AG20443 (cell line): ENCODE results near the gene NLN.
A peak's percentile ranks its signal among the peaks of the same experiment; 100 is the strongest.
"Not testable (repeated sequence)": the region's sequence is repeated elsewhere in the genome, so short reads cannot be mapped to it uniquely, and the experiment has no call there.

ENCODE experiments used
- DNase-seq: peaks from one replicate; pipeline ENCODE4 v3.0.0; 2012; ENCODE audit warnings: low spot score, mixed read lengths

The NLN gene

GRCh38 chr5:65721720-65722574 is at the start of gene NLN, which contains the start of gene SGTB:
Gene NLN, plus strand, starts transcription at chr5:65722205. Its CDS starts 169 bp downstream, at chr5:65722374.
Gene SGTB, minus strand, starts transcription at chr5:65722109. Its CDS starts 1,302 bp downstream, at chr5:65720807.
- DNase-seq = peak; percentile 98

GRCh38 chr5:65672796-65673195 is 49.2 kb upstream of the NLN start:
- peak; percentile 39 for DNase-seq

- DNase-seq = no peak
Measured at GRCh38 chr5:65674749-65675148, 47.3 kb upstream of the NLN start.

GRCh38 chr5:65676056-65676455 is 45.9 kb upstream of the NLN start:
- not testable (repeated sequence) for DNase-seq

GRCh38 chr5:65682148-65682547 is 39.9 kb upstream of the NLN start:
- no peak for DNase-seq

GRCh38 chr5:65693121-65693520 is 28.9 kb upstream of the NLN start:
- DNase-seq = no peak

GRCh38 chr5:65695162-65695755 is 26.7 kb upstream of the NLN start:
- DNase-seq = no peak

- DNase-seq = no peak
Measured at GRCh38 chr5:65695896-65696295, 26.1 kb upstream of the NLN start.

GRCh38 chr5:65696892-65697291 is 25.1 kb upstream of the NLN start:
- peak; percentile 15 for DNase-seq

- DNase-seq = no peak
Measured at GRCh38 chr5:65699338-65699737, 22.7 kb upstream of the NLN start.

GRCh38 chr5:65702036-65702435 is 20.0 kb upstream of the NLN start:
- no peak for DNase-seq

- no peak for DNase-seq
Measured at GRCh38 chr5:65704621-65705239, 17.3 kb upstream of the NLN start.

GRCh38 chr5:65707663-65708062 is 14.3 kb upstream of the NLN start:
- no peak for DNase-seq

- no peak for DNase-seq
Measured at GRCh38 chr5:65708145-65708544, 13.9 kb upstream of the NLN start.

GRCh38 chr5:65718576-65719310 is 3.3 kb upstream of the NLN start:
- DNase-seq = no peak

- DNase-seq = peak; percentile 76
Measured at GRCh38 chr5:65721050-65721719, 820 bp upstream of the NLN start.

- DNase-seq = peak; percentile 84
Measured at GRCh38 chr5:65722575-65723403, 784 bp downstream of the NLN start.

GRCh38 chr5:65727491-65728156 is 5.6 kb downstream of the NLN start:
- no peak for DNase-seq

- DNase-seq = no peak
Measured at GRCh38 chr5:65728218-65728617, 6.2 kb downstream of the NLN start.

GRCh38 chr5:65730910-65731309 is 8.9 kb downstream of the NLN start:
- DNase-seq = peak; percentile 13
